Stimulated activated CD4-positive, alpha-beta T cell treated with anti-CD3 and anti-CD28 coated beads, Interleukin-2, amount 100 ng/mL, for 4 hours (primary cell): ENCODE results near the gene THEMIS.
"Not testable (repeated sequence)": the region's sequence is repeated elsewhere in the genome, so short reads cannot be mapped to it uniquely, and the experiment has no call there.

Source experiments
- DNase-seq: peaks from one replicate; pipeline ENCODE4 v3.0.0-alpha.2; 2020; ENCODE audit warnings: low read depth

Gene THEMIS

GRCh38 chr6:127718694-127719093, 182.2 kb downstream of the THEMIS start:
- no peak for DNase-seq

- DNase-seq = no peak
Observed at GRCh38 chr6:127717384-127717783, 183.5 kb downstream of the THEMIS start.

- DNase-seq = no peak
Observed at GRCh38 chr6:127716465-127716864, 184.4 kb downstream of the THEMIS start.

- DNase-seq = no peak
Observed at GRCh38 chr6:127710668-127711067, 190.2 kb downstream of the THEMIS start.

- no peak for DNase-seq
Observed at GRCh38 chr6:127706216-127706615, 194.6 kb downstream of the THEMIS start.

GRCh38 chr6:127695108-127695507, 205.8 kb downstream of the THEMIS start:
- DNase-seq = no peak

GRCh38 chr6:127691146-127691545, 209.7 kb downstream of the THEMIS start:
- DNase-seq = no peak

- DNase-seq = no peak
Observed at GRCh38 chr6:127690588-127690987, 210.3 kb downstream of the THEMIS start.

GRCh38 chr6:127690092-127690491, 210.8 kb downstream of the THEMIS start:
- no peak for DNase-seq

- DNase-seq = not testable (repeated sequence)
Observed at GRCh38 chr6:127687490-127687889, 213.4 kb downstream of the THEMIS start.

GRCh38 chr6:127686084-127686483, 214.8 kb downstream of the THEMIS start:
- no peak for DNase-seq

- DNase-seq = no peak
Observed at GRCh38 chr6:127684501-127684900, 216.4 kb downstream of the THEMIS start.
